ENCODE data around the gene SH3PXD2A. TPM values are rescaled to one million over a fixed set of nuclear protein-coding genes. Genes with fewer than 3 reads are reported as not detected.
A peak's percentile ranks its signal among the peaks of the same experiment; 100 is the strongest.

The SH3PXD2A gene
- total and polyA plus RNA-seq, 2 donors (not counting 1 experiment from before 2014, with no cell fraction given) = 3.2 to 33.5 TPM

GRCh38 chr10:103800089-103800488 is 55.3 kb downstream of the SH3PXD2A start:
- Mint-ChIP-seq H3K9me3 (ENCODE audit: insufficient read depth) (no peaks in the 10 kb centered on the region), H3K27me3 (peaks cover 3% of the 10 kb centered on the region), H3K27ac (no peak overlapping the region), H3K4me1 (peaks cover 7% of the 10 kb centered on the region), H3K4me3 (no peak overlapping the region)
- POLR2A ChIA-PET = no interaction called here
- peak overlapping the region; percentile 40 for H3K4me2 ChIP-seq (replicated peaks; ENCODE audit: low read depth, low read length, poor library complexity, severe bottlenecking)
- DNase-seq (no peak), ATAC-seq (ENCODE audit: low read depth) (no peak)
- TF ChIP-seq EZH2 (IDR thresholded peaks at IDR 0.05; ENCODE audit: borderline replicate concordance, insufficient read depth, low read depth, low read length, poor library complexity, severe bottlenecking) (no peak), CTCF (IDR thresholded peaks at IDR 0.05) (no peak)
- H4K20me1 ChIP-seq (ENCODE audit: control insufficient read depth, insufficient read depth, low read length, poor library complexity, severe bottlenecking) = no peaks in the 10 kb centered on the region
- H3K4me3 ChIP-seq (ENCODE audit: control extremely low read depth in 1 of 5, extremely low read depth in 1 of 5, insufficient read depth in 1 of 5, low read depth in 2 of 5, low read length in 4 of 5) = no peak overlapping the region
- CTCF ChIA-PET = no interaction called here
- H2AFZ ChIP-seq (ENCODE audit: insufficient read depth, low read depth, low read length, poor library complexity, severe bottlenecking) = no peak overlapping the region
- H3K9ac ChIP-seq (ENCODE audit: low read length) = no peak overlapping the region
- H3K9me3 ChIP-seq (ENCODE audit: control extremely low read depth in 1 of 3, control insufficient read depth in 2 of 3, insufficient read depth in 1 of 3, low read length in 2 of 3) = no peaks in the 10 kb centered on the region
- H3K36me3 ChIP-seq (replicated peaks in 1 of 2; ENCODE audit: control extremely low read depth in 1 of 2, control insufficient read depth in 1 of 2, extremely low read depth in 1 of 2, insufficient read depth in 2 of 2, low read length in 1 of 2) = no peaks in the 10 kb centered on the region
- no peaks in the 10 kb centered on the region for H3K79me2 ChIP-seq (ENCODE audit: control insufficient read depth, insufficient read depth, low read length)
- H3K27ac ChIP-seq (ENCODE audit: low read length in 2 of 2) = no peak overlapping the region
- intact Hi-C loops (cut with micrococcal nuclease) = no loop called here
- WGBS (ENCODE audit: insufficient coverage) = 85% methylated on average over 3 of the region's 3 CpGs
- no peaks in the 10 kb centered on the region for H3K27me3 ChIP-seq (replicated peaks in 1 of 4; ENCODE audit: control extremely low read depth in 1 of 4, control insufficient read depth in 3 of 4, insufficient read depth in 4 of 4, low read length in 3 of 4)
- H3K4me1 ChIP-seq (ENCODE audit: control insufficient read depth in 2 of 2, insufficient read depth in 2 of 2, low read length in 2 of 2) = peaks cover 6 to 11% of the 10 kb centered on the region in 2 donors

DNA sequence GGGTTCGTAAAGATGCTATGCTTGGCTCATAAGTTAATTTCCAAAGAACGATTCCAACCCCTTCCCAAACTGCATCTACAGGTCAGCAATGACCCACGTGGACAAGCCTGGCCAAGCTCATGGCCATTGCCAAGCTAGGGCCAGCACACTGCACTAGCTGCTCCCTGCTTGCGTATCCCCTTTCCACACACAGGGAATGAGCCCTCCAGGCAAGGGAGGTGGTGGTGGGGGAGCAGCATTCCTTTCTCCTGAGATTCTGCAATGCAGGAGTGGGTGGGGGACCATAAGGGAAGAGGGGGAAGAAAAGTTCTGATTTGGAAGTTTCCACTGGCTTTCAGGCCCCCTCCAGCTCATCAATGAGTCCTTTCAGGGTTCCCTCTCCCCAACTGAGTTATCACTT is 56.0 kb downstream of the SH3PXD2A start:
- Mint-ChIP-seq H3K4me3 (no peak overlapping the region), H3K4me1 (peaks cover 7% of the 10 kb centered on the region), H3K27me3 (peaks cover 3% of the 10 kb centered on the region), H3K27ac (no peak overlapping the region), H3K9me3 (ENCODE audit: insufficient read depth) (no peaks in the 10 kb centered on the region)
- 93% methylated on average over 3 of the region's 4 CpGs for WGBS (ENCODE audit: insufficient coverage)
- no peak for TF ChIP-seq CTCF (IDR thresholded peaks at IDR 0.05)
- no peak for TF ChIP-seq EZH2 (IDR thresholded peaks at IDR 0.05; ENCODE audit: borderline replicate concordance, insufficient read depth, low read depth, low read length, poor library complexity, severe bottlenecking)
- ATAC-seq (ENCODE audit: low read depth) (no peak), DNase-seq (no peak)
- CTCF ChIA-PET = no interaction called here
- Histone ChIP-seq H3K4me3 (ENCODE audit: control extremely low read depth in 1 of 5, extremely low read depth in 1 of 5, insufficient read depth in 1 of 5, low read depth in 2 of 5, low read length in 4 of 5) (no peak overlapping the region), H3K27me3 (replicated peaks in 1 of 4; ENCODE audit: control extremely low read depth in 1 of 4, control insufficient read depth in 3 of 4, insufficient read depth in 4 of 4, low read length in 3 of 4) (no peaks in the 10 kb centered on the region), H2AFZ (ENCODE audit: insufficient read depth, low read depth, low read length, poor library complexity, severe bottlenecking) (no peak overlapping the region), H3K79me2 (ENCODE audit: control insufficient read depth, insufficient read depth, low read length) (no peaks in the 10 kb centered on the region), H3K27ac (ENCODE audit: low read length in 2 of 2) (no peak overlapping the region), H3K4me2 (replicated peaks; ENCODE audit: low read depth, low read length, poor library complexity, severe bottlenecking) (no peak overlapping the region), H3K36me3 (replicated peaks in 1 of 2; ENCODE audit: control extremely low read depth in 1 of 2, control insufficient read depth in 1 of 2, extremely low read depth in 1 of 2, insufficient read depth in 2 of 2, low read length in 1 of 2) (no peaks in the 10 kb centered on the region), H3K9ac (ENCODE audit: low read length) (no peak overlapping the region), H3K4me1 (ENCODE audit: control insufficient read depth in 2 of 2, insufficient read depth in 2 of 2, low read length in 2 of 2) (peaks cover 6 to 11% of the 10 kb centered on the region in 2 donors), H3K9me3 (ENCODE audit: control extremely low read depth in 1 of 3, control insufficient read depth in 2 of 3, insufficient read depth in 1 of 3, low read length in 2 of 3) (no peaks in the 10 kb centered on the region), H4K20me1 (ENCODE audit: control insufficient read depth, insufficient read depth, low read length, poor library complexity, severe bottlenecking) (no peaks in the 10 kb centered on the region)
- POLR2A ChIA-PET = no interaction called here
- intact Hi-C loops (cut with micrococcal nuclease) = no loop called here
